ENCODE data around the gene VWA7.

The VWA7 gene

DNA sequence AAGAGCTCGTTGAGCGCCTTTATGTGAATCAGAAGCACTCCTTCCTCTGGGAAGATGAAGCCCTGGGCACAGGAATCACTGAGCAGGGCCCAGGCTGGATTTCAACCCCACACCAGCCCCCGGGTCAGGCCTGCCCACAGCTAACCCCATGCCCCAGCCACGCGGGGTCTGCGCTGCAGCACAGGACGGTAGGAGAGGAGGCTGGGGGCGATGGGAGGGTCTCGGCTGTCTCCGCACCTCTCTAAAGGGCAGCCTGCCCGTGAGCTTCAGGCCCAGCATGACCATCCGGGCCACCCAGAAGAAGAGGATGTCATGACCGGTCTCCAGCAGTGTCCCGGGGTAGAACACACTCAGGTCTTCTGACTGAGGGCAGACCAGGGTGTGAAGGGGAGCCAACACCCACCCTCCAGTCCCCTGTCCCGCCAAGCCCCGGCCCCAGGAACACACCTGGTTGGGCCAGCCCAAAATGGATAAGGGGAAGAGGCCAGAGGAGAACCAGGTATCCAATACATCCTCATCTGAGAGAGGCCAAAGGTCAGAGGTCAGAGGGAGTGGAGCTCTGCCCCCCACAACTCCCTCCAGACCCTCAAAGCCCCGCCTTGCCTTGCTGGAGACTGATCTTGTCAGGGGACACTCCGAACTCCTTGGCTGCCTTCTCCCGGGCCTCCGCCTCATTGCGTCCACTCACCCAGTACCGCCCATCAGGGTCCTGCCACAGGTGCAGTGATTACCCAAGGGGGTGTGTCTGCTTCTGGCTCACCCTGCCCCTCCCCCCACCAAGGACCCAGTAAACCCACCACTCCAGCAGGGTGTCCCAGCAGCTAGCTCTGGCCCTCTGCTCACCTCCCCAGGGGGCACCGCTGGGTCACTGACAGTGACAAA, 4.4 kb upstream of the VWA7 start:
- CTCF ChIA-PET: interaction anchor here (1.7 kb wide), 1 partner anchor 10 kb away, joined by 6 read pairs; no protein-coding TSS in a partner anchor
- POLR2A ChIA-PET: interaction anchor here (0.6 kb wide), 2 partner anchors 9 to 347 kb away, joined by 3 read pairs; partner anchors contain the start of gene ATF6B

DNA sequence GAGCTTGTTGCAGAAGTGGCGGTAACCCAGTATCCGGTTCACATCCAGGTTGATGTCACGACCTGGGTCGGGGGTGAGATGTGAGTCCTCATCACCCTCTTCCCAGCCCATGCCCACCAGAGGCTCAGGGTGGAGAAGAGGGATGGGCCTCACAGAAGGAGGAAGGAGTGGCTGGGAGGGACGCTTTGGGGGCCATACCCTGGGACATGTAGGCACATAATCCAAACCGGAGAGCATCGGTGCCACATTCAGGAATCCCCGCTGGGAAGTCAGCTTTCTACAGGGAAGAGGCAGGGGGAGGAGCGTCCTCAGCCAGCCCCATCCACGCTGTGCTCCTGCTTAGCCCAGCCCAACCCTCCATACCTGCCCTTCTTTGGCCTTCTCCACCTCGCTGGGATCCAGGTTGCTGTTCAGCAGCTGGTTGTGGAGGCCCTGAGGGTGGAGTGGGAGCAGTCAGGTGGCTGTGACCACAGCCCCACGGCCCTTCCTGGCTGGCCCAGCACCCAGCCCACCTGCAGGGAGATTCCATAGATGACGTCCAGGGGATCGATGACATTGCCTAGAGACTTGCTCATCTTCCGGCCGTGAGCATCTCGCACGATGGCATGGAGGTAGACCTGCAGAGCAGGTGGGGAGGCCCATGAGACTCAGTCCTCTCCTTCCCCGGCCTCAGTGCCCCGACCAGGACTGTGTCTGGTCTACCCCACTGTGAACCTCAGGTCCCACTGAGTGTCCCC, 3.5 kb upstream of the VWA7 start:
- no peak for TF ChIP-seq CTBP1 (IDR thresholded peaks at IDR 0.05; ENCODE audit: borderline replicate concordance)
- TF ChIP-seq L3MBTL2 (conservative IDR thresholded peaks at IDR 0.05): no peak
- TF ChIP-seq ZNF384 (IDR thresholded peaks at IDR 0.05): no peak
- TF ChIP-seq SP1 (IDR thresholded peaks at IDR 0.05): no peak
- TF ChIP-seq BHLHE40 (IDR thresholded peaks at IDR 0.05; ENCODE audit: borderline replicate concordance): no peak
- TF ChIP-seq FOXK2 (IDR thresholded peaks at IDR 0.05): no peak
- no peak for TF ChIP-seq TARDBP (IDR thresholded peaks at IDR 0.05)
- no peak for TF ChIP-seq FOXM1 (IDR thresholded peaks at IDR 0.05; ENCODE audit: borderline replicate concordance)
- TF ChIP-seq LEF1 (IDR thresholded peaks at IDR 0.05; ENCODE audit: borderline replicate concordance): no peak
- TF ChIP-seq FOXA1 (IDR thresholded peaks at IDR 0.05): no peak
- no peak for TF ChIP-seq HDGF (IDR thresholded peaks at IDR 0.05; ENCODE audit: borderline replicate concordance)
- TF ChIP-seq NFRKB (IDR thresholded peaks at IDR 0.05): no peak
- no peak for DNase-seq (ENCODE audit: extremely low spot score)
- ChIA-PET CTCF (interaction anchor here (1.7 kb wide), 1 partner anchor 11 kb away, joined by 6 read pairs; no protein-coding TSS in a partner anchor), POLR2A (interaction anchor here (0.6 to 3.8 kb wide), 3 partner anchors 10 to 348 kb away, joined by 3 to 17 read pairs (median 3); partner anchors contain the start of genes ATF6B and HSPA1B)

More for the DNA sequence above, 4.4 kb upstream of the VWA7 start:
- DNase-seq (ENCODE audit: extremely low spot score): no peak
- TF ChIP-seq TARDBP (IDR thresholded peaks at IDR 0.05) (no peak), ARNT (IDR thresholded peaks at IDR 0.05) (no peak), SUZ12 (IDR thresholded peaks at IDR 0.05) (no peak), CTBP1 (IDR thresholded peaks at IDR 0.05; ENCODE audit: borderline replicate concordance) (no peak), LEF1 (IDR thresholded peaks at IDR 0.05; ENCODE audit: borderline replicate concordance) (no peak), ZNF384 (IDR thresholded peaks at IDR 0.05) (no peak), L3MBTL2 (conservative IDR thresholded peaks at IDR 0.05) (no peak), FOXM1 (IDR thresholded peaks at IDR 0.05; ENCODE audit: borderline replicate concordance) (no peak), NFRKB (IDR thresholded peaks at IDR 0.05) (no peak), BHLHE40 (IDR thresholded peaks at IDR 0.05; ENCODE audit: borderline replicate concordance) (no peak), HDGF (IDR thresholded peaks at IDR 0.05; ENCODE audit: borderline replicate concordance) (no peak), FOXA1 (IDR thresholded peaks at IDR 0.05) (no peak), ELF4 (IDR thresholded peaks at IDR 0.05) (no peak), SP1 (IDR thresholded peaks at IDR 0.05) (no peak)
- TF ChIP-seq, protein P1, sequence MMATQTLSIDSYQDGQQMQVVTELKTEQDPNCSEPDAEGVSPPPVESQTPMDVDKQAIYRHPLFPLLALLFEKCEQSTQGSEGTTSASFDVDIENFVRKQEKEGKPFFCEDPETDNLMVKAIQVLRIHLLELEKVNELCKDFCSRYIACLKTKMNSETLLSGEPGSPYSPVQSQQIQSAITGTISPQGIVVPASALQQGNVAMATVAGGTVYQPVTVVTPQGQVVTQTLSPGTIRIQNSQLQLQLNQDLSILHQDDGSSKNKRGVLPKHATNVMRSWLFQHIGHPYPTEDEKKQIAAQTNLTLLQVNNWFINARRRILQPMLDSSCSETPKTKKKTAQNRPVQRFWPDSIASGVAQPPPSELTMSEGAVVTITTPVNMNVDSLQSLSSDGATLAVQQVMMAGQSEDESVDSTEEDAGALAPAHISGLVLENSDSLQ (IDR thresholded peaks at IDR 0.05): no peak

GRCh38 chr6:31779908-31780307, 2.8 kb upstream of the VWA7 start:
- TF ChIP-seq ARNT (IDR thresholded peaks at IDR 0.05) (no peak), ELF4 (IDR thresholded peaks at IDR 0.05) (no peak), CTBP1 (IDR thresholded peaks at IDR 0.05; ENCODE audit: borderline replicate concordance) (no peak), FOXK2 (IDR thresholded peaks at IDR 0.05) (no peak), FOXM1 (IDR thresholded peaks at IDR 0.05; ENCODE audit: borderline replicate concordance) (no peak), BHLHE40 (IDR thresholded peaks at IDR 0.05; ENCODE audit: borderline replicate concordance) (no peak)
- no peak for DNase-seq (ENCODE audit: extremely low spot score)
- CTCF ChIA-PET: interaction anchor here (1.7 kb wide), 1 partner anchor 11 kb away, joined by 6 read pairs; no protein-coding TSS in a partner anchor
- POLR2A ChIA-PET: interaction anchor here (1.3 to 3.8 kb wide), 3 partner anchors 26 to 48 kb away, joined by 3 to 17 read pairs (median 4); partner anchors contain the start of genes HSPA1B and LSM2

GRCh38 chr6:31778999-31779885, 2.1 kb upstream of the VWA7 start:
- POLR2A ChIA-PET: interaction anchor here (1.3 to 3.8 kb wide), 3 partner anchors 27 to 48 kb away, joined by 3 to 17 read pairs (median 4); partner anchors contain the start of genes HSPA1B and LSM2
- TF ChIP-seq ZNF384 (IDR thresholded peaks at IDR 0.05): no peak
- TF ChIP-seq CTBP1 (IDR thresholded peaks at IDR 0.05; ENCODE audit: borderline replicate concordance): no peak
- TF ChIP-seq FOXK2 (IDR thresholded peaks at IDR 0.05): no peak
- CTCF ChIA-PET: interaction anchor here (0.9 to 2.0 kb wide), 2 partner anchors 9 to 12 kb away, joined by 4 to 12 read pairs; no protein-coding TSS in a partner anchor
- no peak for DNase-seq (ENCODE audit: extremely low spot score)

DNA sequence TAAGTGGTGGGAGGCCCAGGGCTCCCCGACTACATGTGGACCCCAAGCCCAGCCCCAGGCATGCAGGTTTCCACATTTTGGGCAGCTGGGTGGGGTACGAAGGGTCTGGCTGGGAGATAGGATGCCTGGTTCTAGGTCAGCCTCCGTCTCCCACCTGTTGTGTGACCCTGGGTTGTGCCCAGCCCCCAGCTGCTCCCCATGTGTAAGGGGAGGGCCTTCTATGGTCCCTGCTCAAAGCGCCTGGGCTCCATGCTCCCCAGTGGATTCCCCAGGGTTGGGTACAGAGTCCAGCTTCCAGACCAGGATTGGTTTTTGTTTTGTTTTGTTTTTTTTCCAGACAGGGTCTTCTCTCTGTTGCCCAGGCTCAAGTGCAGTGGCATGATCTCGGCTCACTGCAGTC, 1.1 kb upstream of the VWA7 start:
- no peak for DNase-seq (ENCODE audit: extremely low spot score)
- TF ChIP-seq BHLHE40 (IDR thresholded peaks at IDR 0.05; ENCODE audit: borderline replicate concordance) (no peak), FOXK2 (IDR thresholded peaks at IDR 0.05) (no peak), FOXA1 (IDR thresholded peaks at IDR 0.05) (no peak), FOXM1 (IDR thresholded peaks at IDR 0.05; ENCODE audit: borderline replicate concordance) (no peak), SUZ12 (IDR thresholded peaks at IDR 0.05) (no peak), TARDBP (IDR thresholded peaks at IDR 0.05) (no peak)
- ChIA-PET CTCF (interaction anchor here (0.6 to 2.0 kb wide), 3 partner anchors 13 to 57 kb away, joined by 3 to 12 read pairs (median 6); no protein-coding TSS in a partner anchor), POLR2A (interaction anchor here (1.1 to 3.8 kb wide), 6 partner anchors 13 to 193 kb away, joined by 3 to 17 read pairs (median 4); partner anchors contain the start of genes ABHD16A, DXO, HSPA1A and HSPA1B)

DNA sequence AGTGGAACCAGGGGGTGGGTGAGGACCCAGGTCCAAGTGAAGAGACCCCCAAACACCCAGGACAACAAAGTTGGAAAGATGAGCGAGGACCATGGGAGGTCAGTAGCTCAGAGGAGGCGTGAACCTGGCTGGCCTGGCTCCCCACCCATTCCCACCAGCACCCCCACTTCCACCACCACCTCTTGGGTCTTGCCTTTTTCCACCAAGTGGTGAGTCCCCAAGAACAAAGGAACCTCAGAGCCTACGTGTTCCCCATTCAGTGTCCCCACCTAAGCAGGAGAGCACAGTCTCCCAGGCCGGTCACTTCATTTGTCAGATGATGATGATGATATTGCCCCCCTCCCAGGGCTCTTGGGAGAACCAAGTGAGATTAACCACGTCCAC, 531 bp upstream of the VWA7 start:
- POLR2A ChIA-PET: interaction anchor here (0.8 to 3.8 kb wide), 9 partner anchors 13 to 194 kb away, joined by 3 to 17 read pairs (median 4); partner anchors contain the start of genes ABHD16A, DXO, HSPA1A and HSPA1B
- no peak for DNase-seq (ENCODE audit: extremely low spot score)
- TF ChIP-seq ELF4 (IDR thresholded peaks at IDR 0.05) (no peak), LEF1 (IDR thresholded peaks at IDR 0.05; ENCODE audit: borderline replicate concordance) (no peak), ZNF384 (IDR thresholded peaks at IDR 0.05) (no peak), NFRKB (IDR thresholded peaks at IDR 0.05) (no peak), FOXM1 (IDR thresholded peaks at IDR 0.05; ENCODE audit: borderline replicate concordance) (no peak), SUZ12 (IDR thresholded peaks at IDR 0.05) (no peak)
- TF ChIP-seq, protein P1 (IDR thresholded peaks at IDR 0.05): no peak
- CTCF ChIA-PET: interaction anchor here (0.5 to 2.0 kb wide), 5 partner anchors 14 to 147 kb away, joined by 3 to 12 read pairs (median 5); no protein-coding TSS in a partner anchor

All from HEK293T (cell line).